GM12878 (cell line): ENCODE results near the gene FFAR1. TPM values are rescaled to one million over a fixed set of nuclear protein-coding genes. Genes with fewer than 3 reads are reported as not detected.

Experiments
- ATAC-seq: fragments of 200-7000 bp; cut with Tn5 transposase; 3 replicates; pipeline ENCODE4 v1.9.1; 2020; ENCODE audit warnings: mild to moderate bottlenecking, moderate library complexity
- BruUV-seq: library from RNA; stranded (reverse); fragments of 400-500 nt; replicated peaks from 2 replicates; lab custom pipeline; 2021; lab: Mats Ljungman, UMichigan
- CTCF ChIA-PET: fragments of 300-600 bp; sonication (Branson Sonifier 250); formaldehyde crosslinking; extraction: SDS; loops from one replicate; lab custom pipeline; 2021; ENCODE audit warnings: inconsistent platforms; lab: Yijun Ruan, JAX
- POLR2A ChIA-PET: fragments of 350-600 bp; formaldehyde crosslinking; extraction: SDS; loops from one replicate; lab custom pipeline; 2021; ENCODE audit warnings: inconsistent platforms; lab: Charles Lee
- RAD21 ChIA-PET: fragments of 300-600 bp; sonication (Branson Sonifier 250); formaldehyde crosslinking; loops from one replicate; lab custom pipeline; 2023; ENCODE audit warnings: antibody characterized with exemption; ENCODE audit not compliant: unreplicated experiment; lab: Charles Lee
- SMC1A ChIA-PET: fragments of 300-600 bp; sonication (Branson Sonifier 250); formaldehyde crosslinking; loops from one replicate; lab custom pipeline; 2023; ENCODE audit not compliant: unreplicated experiment, uncharacterized antibody; lab: Charles Lee
- DNase-seq: peaks from one replicate; pipeline ENCODE4 v3.0.0-alpha.2; 2011; ENCODE audit warnings: low read depth, low spot score
- FAIRE-seq: peaks from 3 replicates; lab custom pipeline; 2011; peaks lifted over from hg19 to GRCh38; lab: Jason Lieb, UNC
- H2AFZ ChIP-seq: 2 replicates; pipeline ENCODE4 v1.6.0; 2011; ENCODE audit warnings: low read depth, low read length, control low read depth; ENCODE audit not compliant: control insufficient read depth
- H3K27ac ChIP-seq: 2 replicates; pipeline ENCODE4 v1.5.1; 2011; ENCODE audit warnings: control low read depth; ENCODE audit not compliant: control insufficient read depth, insufficient read depth
- H3K27me3 ChIP-seq, 2 experiments: replicated peaks in 1 of 2; 2 replicates each; pipeline versions ENCODE4 v1.6.0 to v1.6.1; 2011; ENCODE audit warnings: low read length in 1 of 2; ENCODE audit not compliant: control insufficient read depth in 2 of 2, insufficient read depth in 2 of 2
- H3K36me3 ChIP-seq, 2 experiments: 2 replicates each; pipeline ENCODE4 v1.5.1; 2011; ENCODE audit warnings: low read length in 1 of 2; ENCODE audit not compliant: control insufficient read depth in 2 of 2, insufficient read depth in 2 of 2
- H3K4me1 ChIP-seq: 2 replicates; pipeline ENCODE4 v1.6.1; 2011; ENCODE audit warnings: mild to moderate bottlenecking, low read length, moderate library complexity, mixed read lengths; ENCODE audit not compliant: control insufficient read depth, insufficient read depth
- H3K4me2 ChIP-seq: 2 replicates; pipeline ENCODE4 v1.6.0; 2011; ENCODE audit warnings: control low read depth; ENCODE audit not compliant: control insufficient read depth, insufficient read depth
- H3K4me3 ChIP-seq: fragments of 200-600 bp; sonication (generic); 2 replicates; pipeline ENCODE4 v1.5.1; 2016
- H3K79me2 ChIP-seq: 2 replicates; pipeline ENCODE4 v1.6.0; 2011; ENCODE audit warnings: low read length; ENCODE audit not compliant: control insufficient read depth, insufficient read depth
- H3K9ac ChIP-seq: 2 replicates; pipeline ENCODE4 v1.8.0; 2011; ENCODE audit warnings: low read length, control low read depth, mixed read lengths; ENCODE audit not compliant: control insufficient read depth, insufficient read depth
- H3K9me3 ChIP-seq: replicated peaks from 3 replicates; pipeline ENCODE4 v1.5.1; 2011; ENCODE audit warnings: mild to moderate bottlenecking, low read length; ENCODE audit not compliant: control insufficient read depth, insufficient read depth
- H4K20me1 ChIP-seq: 2 replicates; pipeline ENCODE4 v1.6.0; 2011; ENCODE audit not compliant: control insufficient read depth, insufficient read depth
- BHLHE40 ChIP-seq, 2 experiments: fragments of 450-650 bp in 1 of 2; IDR thresholded peaks; 2 replicates each; pipeline ENCODE4 v1.6.1; 2011 to 2017; ENCODE audit warnings: low read depth in 2 of 2, borderline replicate concordance in 1 of 2, improper control_type of control experiment in 1 of 2, low read length in 1 of 2, mild to moderate bottlenecking in 1 of 2
- CHD1 ChIP-seq: IDR thresholded peaks from 2 replicates; pipeline ENCODE4 v1.6.1; 2012; ENCODE audit warnings: low read depth, low read length, improper control_type of control experiment
- FOXM1 ChIP-seq: IDR thresholded peaks from 2 replicates; pipeline ENCODE4 v1.6.1; 2012; ENCODE audit warnings: low read depth, mild to moderate bottlenecking, inconsistent platforms, low read length, moderate library complexity
- IRF4 ChIP-seq: IDR thresholded peaks from 2 replicates; pipeline ENCODE4 v1.6.1; 2011; ENCODE audit warnings: low read depth, low read length
- KAT2A ChIP-seq: conservative IDR thresholded peaks from 2 replicates; pipeline ENCODE4 v1.6.1; 2011; ENCODE audit warnings: low read depth, low read length; ENCODE audit not compliant: control insufficient read depth
- KDM1A ChIP-seq: fragments of 200-600 bp; sonication (generic); IDR thresholded peaks from 2 replicates; pipeline ENCODE4 v1.6.1; 2016; ENCODE audit warnings: borderline replicate concordance
- KLF5 ChIP-seq: fragments of 450-650 bp; IDR thresholded peaks from 2 replicates; pipeline ENCODE4 v1.6.1; 2014; ENCODE audit warnings: mild to moderate bottlenecking; ENCODE audit not compliant: partially characterized antibody
- MEF2B ChIP-seq: fragments of 450-650 bp; IDR thresholded peaks from 2 replicates; pipeline ENCODE4 v1.6.1; 2018; ENCODE audit warnings: mild to moderate bottlenecking, moderate library complexity; ENCODE audit not compliant: partially characterized antibody, poor library complexity, severe bottlenecking
- MTA2 ChIP-seq: fragments of 450-650 bp; IDR thresholded peaks from 2 replicates; pipeline ENCODE4 v1.6.1; 2016; ENCODE audit warnings: low read depth, mild to moderate bottlenecking, moderate library complexity
- NFXL1 ChIP-seq: fragments of 450-650 bp; IDR thresholded peaks from 2 replicates; pipeline ENCODE4 v1.6.1; 2017; ENCODE audit warnings: antibody characterized with exemption, mild to moderate bottlenecking, borderline replicate concordance
- PAX8 ChIP-seq: fragments of 450-650 bp; IDR thresholded peaks from 2 replicates; pipeline ENCODE4 v1.6.1; 2017; ENCODE audit warnings: mild to moderate bottlenecking, moderate library complexity
- PML ChIP-seq: IDR thresholded peaks from 2 replicates; pipeline ENCODE4 v1.6.1; 2012; ENCODE audit warnings: low read length, inconsistent platforms
- RAD21 ChIP-seq: IDR thresholded peaks from 2 replicates; pipeline ENCODE4 v1.6.1; 2011; ENCODE audit warnings: mild to moderate bottlenecking, low read depth, low read length, moderate library complexity; ENCODE audit not compliant: insufficient read depth
- TBL1XR1 ChIP-seq: IDR thresholded peaks from 2 replicates; pipeline ENCODE4 v1.6.1; 2012; ENCODE audit warnings: low read depth, low read length, improper control_type of control experiment
- ZNF384 ChIP-seq: IDR thresholded peaks from 2 replicates; pipeline ENCODE4 v1.6.1; 2012; ENCODE audit warnings: low read depth, mild to moderate bottlenecking, low read length, improper control_type of control experiment, borderline replicate concordance
- WGBS: methylation state at CpG from one replicate; pipeline ENCODE4 v1.1.6; 2016; ENCODE audit warnings: low lambda C conversion rate; ENCODE audit not compliant: insufficient replicate concordance, insufficient coverage; ENCODE audit errors: missing lambda C conversion rate; 5-methylcytosine and 5-hydroxymethylcytosine counted together
- in situ Hi-C: fragments of 300-500 bp; cut with MboI; formaldehyde crosslinking; loops from 9 replicates; pipeline ENCODE4 v1.14.3; 2018; ENCODE audit warnings: mixed read lengths
- intact Hi-C: fragments of 100-400 bp; cut with micrococcal nuclease; formaldehyde crosslinking; loops from one replicate; pipeline ENCODE4 v1.14.2; 2022; ENCODE audit not compliant: unreplicated experiment
- polyA plus RNA-seq, 11 experiments: library from polyadenylated mRNA; depleted of rRNA in 4 of 11; unstranded in 6 of 11; stranded (reverse) in 5 of 11; fragments of >200 nt; fragmentation: Nextera tagmentation in 4 of 11; fragmentation: Illumina TruSeq in 1 of 11; extraction: Ambion mirVana in 4 of 11; extraction: Trizol in 1 of 11; gene quantifications; 1 replicate in 1 of 11; 2 replicates in 10 of 11; pipeline versions ENCODE4 v1.2.1 to v1.2.3, GENCODE V29; 2011 to 2016; ENCODE audit warnings: inconsistent platforms in 2 of 11, missing spikeins in 2 of 11, low read depth in 1 of 11
- total RNA-seq, 4 experiments: library from RNA; depleted of rRNA in 3 of 4; stranded (reverse); fragments of >200 nt in 3 of 4; fragmentation: Illumina TruSeq in 1 of 4; extraction: Trizol in 1 of 4; gene quantifications; 2 replicates each; pipeline versions ENCODE4 v1.2.1 to v1.2.3, GENCODE V29; 2013 to 2021

Gene FFAR1
- total and polyA plus RNA-seq, 10 of the 15 experiments (the other 5 are each of a cell fraction or from before 2014, with no cell fraction given) = 0.05 to 0.62 (median 0.14) TPM; not detected in 2

- intact Hi-C loops (no loop called here), in situ Hi-C loops (no loop called here)
- no peak for FAIRE-seq
- 74% methylated on average over 7 of the region's 8 CpGs for WGBS
- SMC1A ChIA-PET = interaction anchor here (1.0 kb wide), 1 partner anchor 31 kb away, joined by 4 read pairs; no protein-coding TSS in a partner anchor
- no peaks in the 10 kb centered on the region; the same call in 2 of the 3 replicates for H3K9me3 ChIP-seq
- RAD21 ChIA-PET = no interaction called here
- no peaks in the 10 kb centered on the region for H3K79me2 ChIP-seq
- TF ChIP-seq KLF5 = no peak
- no peak for TF ChIP-seq MEF2B
- no peak for TF ChIP-seq ZNF384
- no peak for TF ChIP-seq TBL1XR1
- TF ChIP-seq CHD1 = no peak
- TF ChIP-seq PAX8 = no peak
- DNase-seq = no peak
- H3K27me3 ChIP-seq = no peaks in the 10 kb centered on the region
- H3K9ac ChIP-seq = no peak within 1 kb of the TSS
- no peak within 1 kb of the TSS for H3K4me2 ChIP-seq
- no peaks in the 10 kb centered on the region for H4K20me1 ChIP-seq
- no peak within 1 kb of the TSS for H3K4me3 ChIP-seq
- CTCF ChIA-PET = no interaction called here
- no peak for ATAC-seq
- POLR2A ChIA-PET = no interaction called here
- H3K4me1 ChIP-seq = peaks cover 14% of the 10 kb centered on the region
- no peaks in the 10 kb centered on the region for H3K36me3 ChIP-seq
- H3K27ac ChIP-seq = no peak within 1 kb of the TSS
- no TSS peak for BruUV-seq
- no peak within 1 kb of the TSS for H2AFZ ChIP-seq
Observed at GRCh38 chr19:35370722-35371121, 23.0 kb downstream of the FFAR1 start, which contains the start of gene GPR42. Gene GPR42, plus strand, starts transcription at chr19:35371068. Its CDS starts 292 bp downstream, at chr19:35371360.

- FAIRE-seq (no peak), ATAC-seq (no peak), DNase-seq (no peak)
- H3K9ac ChIP-seq = no peak overlapping the region
- no TSS peak for BruUV-seq
- intact Hi-C loops = no loop called here
- H3K27me3 ChIP-seq = no peaks in the 10 kb centered on the region
- ChIA-PET SMC1A (interaction anchor here (1.5 kb wide), 1 partner anchor 46 kb away, joined by 4 read pairs; no protein-coding TSS in a partner anchor), RAD21 (interaction anchor here (0.7 kb wide), 1 partner anchor 35 kb away, joined by 3 read pairs; no protein-coding TSS in a partner anchor), CTCF (interaction anchor here (0.9 kb wide), 1 partner anchor 121 kb away, joined by 4 read pairs; no protein-coding TSS in a partner anchor), POLR2A (no interaction called here)
- no peak overlapping the region for H3K4me2 ChIP-seq
- H3K27ac ChIP-seq = no peak overlapping the region
- H3K4me1 ChIP-seq = peaks cover 31% of the 10 kb centered on the region
- 78% methylated on average over 7 of the region's 7 CpGs for whole genome bisulfite sequencing
- no peak overlapping the region for H2AFZ ChIP-seq
- no peaks in the 10 kb centered on the region for H3K79me2 ChIP-seq
- no peak overlapping the region for H3K4me3 ChIP-seq
- in situ Hi-C loops = no loop called here
- H3K9me3 ChIP-seq = no peaks in the 10 kb centered on the region; the same call in none of the 3 replicates
- no peaks in the 10 kb centered on the region for H4K20me1 ChIP-seq
- H3K36me3 ChIP-seq = no peaks in the 10 kb centered on the region
- TF ChIP-seq NFXL1 = no peak
- no peak for TF ChIP-seq IRF4
- TF ChIP-seq FOXM1 = no peak
- TF ChIP-seq MTA2 = no peak
- TF ChIP-seq KDM1A = no peak
- TF ChIP-seq BHLHE40 (IDR thresholded peaks at IDR 0.05; ENCODE audit: borderline replicate concordance in 1 of 2, low read depth in 2 of 2, low read length in 1 of 2) = no peak
- no peak for TF ChIP-seq KAT2A
- no peak for TF ChIP-seq RAD21
- TF ChIP-seq PML = no peak
Observed at GRCh38 chr19:35373492-35373891, 25.8 kb downstream of the FFAR1 start.
